Measurements from ENCODE around the gene FAM174C.

FAM174C gene

GRCh38 chr19:1272423-1273262 is 2.7 kb upstream of the FAM174C start:
- DNase-seq (ENCODE audit: low read depth in 3 of 3), result no peak

GRCh38 chr19:1273263-1274041 is 1.9 kb upstream of the FAM174C start:
- no peak for DNase-seq (ENCODE audit: low read depth in 3 of 3)

- DNase-seq (ENCODE audit: low read depth in 3 of 3), result no peak
Observed at GRCh38 chr19:1274081-1274851, 1.1 kb upstream of the FAM174C start.

GRCh38 chr19:1274852-1275259 is 474 bp upstream of the FAM174C start:
- no peak for DNase-seq (ENCODE audit: low read depth in 3 of 3)

- DNase-seq (ENCODE audit: low read depth in 3 of 3), result no peak
Observed at GRCh38 chr19:1275976-1276627, 772 bp downstream of the FAM174C start.

GRCh38 chr19:1276628-1277022 is 1.3 kb downstream of the FAM174C start:
- DNase-seq (ENCODE audit: low read depth in 3 of 3), result no peak

GRCh38 chr19:1277061-1277460 is 1.7 kb downstream of the FAM174C start:
- no peak for DNase-seq (ENCODE audit: low read depth in 3 of 3)

- DNase-seq (ENCODE audit: low read depth in 3 of 3), result no peak
Observed at GRCh38 chr19:1278074-1278473, 2.7 kb downstream of the FAM174C start.

GRCh38 chr19:1278713-1279660 is 3.7 kb downstream of the FAM174C start:
- DNase-seq (ENCODE audit: low read depth in 3 of 3), result no peak

GRCh38 chr19:1279782-1280341 is 4.5 kb downstream of the FAM174C start:
- DNase-seq (ENCODE audit: low read depth in 3 of 3), result peak; percentile 60 to 79 (median 60)

GRCh38 chr19:1280636-1281568 is 5.6 kb downstream of the FAM174C start:
- no peak for DNase-seq (ENCODE audit: low read depth in 3 of 3)

GRCh38 chr19:1281569-1282287 is 6.4 kb downstream of the FAM174C start:
- no peak for DNase-seq (ENCODE audit: low read depth in 3 of 3)

GRCh38 chr19:1282588-1283206 is 7.4 kb downstream of the FAM174C start:
- DNase-seq (ENCODE audit: low read depth in 3 of 3), result no peak

- DNase-seq (ENCODE audit: low read depth in 3 of 3), result no peak
Observed at GRCh38 chr19:1283207-1283916, 8.0 kb downstream of the FAM174C start.

GRCh38 chr19:1283917-1284292 is 8.6 kb downstream of the FAM174C start:
- DNase-seq (ENCODE audit: low read depth in 3 of 3), result no peak

- DNase-seq (ENCODE audit: low read depth in 3 of 3), result no peak
Observed at GRCh38 chr19:1284293-1284978, 9.1 kb downstream of the FAM174C start.

All from stimulated activated CD4-positive, alpha-beta T cell treated with anti-CD3 and anti-CD28 coated beads, TNF-alpha, amount 100 ng/mL, for 24 hours (primary cell).